ENCODE measurements around the gene TENM3. TPM values are rescaled to one million over a fixed set of nuclear protein-coding genes. Genes with fewer than 3 reads are reported as not detected.

Gene TENM3
- total RNA-seq, 2 experiments from 2014 or later, result not detected

DNA sequence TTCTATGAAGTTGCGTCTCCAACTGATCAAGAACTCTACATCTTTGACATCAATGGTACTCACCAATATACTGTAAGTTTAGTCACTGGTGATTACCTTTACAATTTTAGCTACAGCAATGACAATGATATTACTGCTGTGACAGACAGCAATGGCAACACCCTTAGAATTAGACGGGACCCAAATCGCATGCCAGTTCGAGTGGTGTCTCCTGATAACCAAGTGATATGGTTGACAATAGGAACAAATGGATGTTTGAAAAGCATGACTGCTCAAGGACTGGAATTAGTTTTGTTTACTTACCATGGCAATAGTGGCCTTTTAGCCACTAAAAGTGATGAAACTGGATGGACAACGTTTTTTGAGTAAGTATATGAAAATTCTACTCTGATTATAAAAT is 511.7 kb downstream of the TENM3 start:
- Mint-ChIP-seq H3K4me1 (ENCODE audit: low read depth) (no peaks in the 10 kb centered on the region), H3K27me3 (peaks cover 5% of the 10 kb centered on the region), H3K9me3 (no peaks in the 10 kb centered on the region), H3K27ac (no peak overlapping the region), H3K4me3 (no peak overlapping the region), H3K36me3 (ENCODE audit: low read depth) (no peaks in the 10 kb centered on the region)
- intact Hi-C loops (cut with micrococcal nuclease), result no loop called here
- DNase-seq (no peak), ATAC-seq (no peak)
- CTCF ChIA-PET, result no interaction called here
- TF ChIP-seq, protein P1, sequence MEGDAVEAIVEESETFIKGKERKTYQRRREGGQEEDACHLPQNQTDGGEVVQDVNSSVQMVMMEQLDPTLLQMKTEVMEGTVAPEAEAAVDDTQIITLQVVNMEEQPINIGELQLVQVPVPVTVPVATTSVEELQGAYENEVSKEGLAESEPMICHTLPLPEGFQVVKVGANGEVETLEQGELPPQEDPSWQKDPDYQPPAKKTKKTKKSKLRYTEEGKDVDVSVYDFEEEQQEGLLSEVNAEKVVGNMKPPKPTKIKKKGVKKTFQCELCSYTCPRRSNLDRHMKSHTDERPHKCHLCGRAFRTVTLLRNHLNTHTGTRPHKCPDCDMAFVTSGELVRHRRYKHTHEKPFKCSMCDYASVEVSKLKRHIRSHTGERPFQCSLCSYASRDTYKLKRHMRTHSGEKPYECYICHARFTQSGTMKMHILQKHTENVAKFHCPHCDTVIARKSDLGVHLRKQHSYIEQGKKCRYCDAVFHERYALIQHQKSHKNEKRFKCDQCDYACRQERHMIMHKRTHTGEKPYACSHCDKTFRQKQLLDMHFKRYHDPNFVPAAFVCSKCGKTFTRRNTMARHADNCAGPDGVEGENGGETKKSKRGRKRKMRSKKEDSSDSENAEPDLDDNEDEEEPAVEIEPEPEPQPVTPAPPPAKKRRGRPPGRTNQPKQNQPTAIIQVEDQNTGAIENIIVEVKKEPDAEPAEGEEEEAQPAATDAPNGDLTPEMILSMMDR (IDR thresholded peaks at IDR 0.05), result no peak
- POLR2A ChIA-PET, result no interaction called here

DNA sequence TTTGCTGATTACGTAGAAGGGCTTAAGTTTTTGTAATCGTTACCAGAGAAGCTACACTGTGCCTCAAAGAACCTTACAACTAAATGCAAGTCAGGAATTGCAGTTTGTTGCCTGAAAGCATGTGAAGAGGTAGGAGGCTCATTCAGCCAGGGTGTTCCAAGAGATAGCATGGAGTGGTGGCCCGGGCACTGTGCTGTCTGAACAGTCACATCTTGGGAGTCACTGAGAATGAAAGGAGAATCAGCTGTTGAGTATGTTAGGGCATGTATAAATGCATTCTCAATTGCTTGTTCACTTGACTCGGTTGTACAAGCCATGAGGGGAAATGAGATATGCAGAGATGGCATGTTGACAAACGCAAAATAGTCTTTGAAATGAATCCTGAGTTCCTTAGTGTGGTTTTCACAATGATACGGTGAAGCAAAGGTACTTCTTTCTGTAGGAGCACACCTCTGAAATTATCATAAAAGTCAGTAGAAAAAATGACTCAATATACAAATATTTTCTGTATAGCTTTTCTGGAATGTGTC is 513.0 kb downstream of the TENM3 start:
- ATAC-seq (no peak), DNase-seq (no peak)
- Mint-ChIP-seq H3K27me3 (peaks cover 7% of the 10 kb centered on the region), H3K9me3 (no peaks in the 10 kb centered on the region), H3K36me3 (ENCODE audit: low read depth) (no peaks in the 10 kb centered on the region), H3K4me1 (ENCODE audit: low read depth) (no peaks in the 10 kb centered on the region), H3K27ac (no peak overlapping the region), H3K4me3 (no peak overlapping the region)
- ChIA-PET POLR2A (no interaction called here), CTCF (no interaction called here)
- intact Hi-C loops (cut with micrococcal nuclease), result no loop called here
- TF ChIP-seq, protein P1 (IDR thresholded peaks at IDR 0.05), result no peak

DNA sequence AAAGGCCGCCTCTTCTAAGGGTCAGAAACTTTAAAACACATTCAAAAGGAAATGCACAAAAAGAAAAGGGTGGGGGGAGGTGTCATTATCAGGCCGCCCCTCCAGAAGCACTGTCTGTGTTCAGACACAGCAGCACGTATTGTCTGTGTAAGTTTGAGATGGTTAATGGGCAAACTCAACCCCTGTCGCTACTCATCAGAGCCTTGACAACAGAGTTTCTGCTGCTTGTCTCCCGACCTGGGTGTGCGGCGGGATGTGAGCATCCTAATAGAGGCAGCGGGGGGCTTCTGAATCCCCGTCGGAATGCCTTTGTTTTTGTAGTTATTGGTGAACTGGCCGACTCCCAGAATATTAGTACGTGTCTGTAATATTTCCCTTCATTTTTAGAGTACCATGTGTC is 515.1 kb downstream of the TENM3 start:
- CTCF ChIA-PET, result no interaction called here
- POLR2A ChIA-PET, result no interaction called here
- no peak overlapping the region for H3K4me3 Mint-ChIP-seq
- no peaks in the 10 kb centered on the region for H3K4me1 Mint-ChIP-seq (ENCODE audit: low read depth)
- ATAC-seq (no peak), DNase-seq (no peak)
- no peaks in the 10 kb centered on the region for H3K36me3 Mint-ChIP-seq (ENCODE audit: low read depth)
- TF ChIP-seq, protein P1 (IDR thresholded peaks at IDR 0.05), result no peak
- H3K9me3 Mint-ChIP-seq, result no peaks in the 10 kb centered on the region
- H3K27me3 Mint-ChIP-seq, result peaks cover 8% of the 10 kb centered on the region
- intact Hi-C loops (cut with micrococcal nuclease), result no loop called here
- no peak overlapping the region for H3K27ac Mint-ChIP-seq

DNA sequence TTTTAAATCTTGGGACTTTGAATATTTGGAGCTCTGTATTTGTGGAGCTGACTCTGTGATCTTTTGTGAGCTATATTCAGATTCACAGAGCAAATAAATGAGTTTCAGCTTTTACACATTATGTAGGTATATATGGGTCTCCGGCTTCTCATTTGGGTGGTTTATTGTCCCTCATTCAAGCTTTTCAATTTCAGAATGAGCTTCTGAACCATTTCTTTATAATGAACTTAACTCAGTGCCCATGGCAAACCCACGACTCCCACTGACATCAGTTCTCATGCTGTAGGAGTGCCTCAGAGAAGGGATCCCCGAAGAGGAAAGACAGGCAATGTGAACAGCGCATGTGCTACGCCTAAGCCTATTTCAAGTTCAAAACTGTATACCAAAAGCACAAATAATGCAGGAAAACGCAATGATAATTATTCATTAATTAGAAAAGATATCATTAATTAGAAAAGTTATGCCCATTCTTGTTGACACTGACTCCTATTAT is 517.4 kb downstream of the TENM3 start:
- Mint-ChIP-seq H3K27me3 (peaks cover 10% of the 10 kb centered on the region), H3K4me1 (ENCODE audit: low read depth) (no peaks in the 10 kb centered on the region), H3K9me3 (no peaks in the 10 kb centered on the region), H3K36me3 (ENCODE audit: low read depth) (no peaks in the 10 kb centered on the region), H3K4me3 (no peak overlapping the region), H3K27ac (no peak overlapping the region)
- intact Hi-C loops (cut with micrococcal nuclease), result no loop called here
- POLR2A ChIA-PET, result no interaction called here
- TF ChIP-seq, protein P1 (IDR thresholded peaks at IDR 0.05), result no peak
- no peak for ATAC-seq
- CTCF ChIA-PET, result no interaction called here
- no peak for DNase-seq

DNA sequence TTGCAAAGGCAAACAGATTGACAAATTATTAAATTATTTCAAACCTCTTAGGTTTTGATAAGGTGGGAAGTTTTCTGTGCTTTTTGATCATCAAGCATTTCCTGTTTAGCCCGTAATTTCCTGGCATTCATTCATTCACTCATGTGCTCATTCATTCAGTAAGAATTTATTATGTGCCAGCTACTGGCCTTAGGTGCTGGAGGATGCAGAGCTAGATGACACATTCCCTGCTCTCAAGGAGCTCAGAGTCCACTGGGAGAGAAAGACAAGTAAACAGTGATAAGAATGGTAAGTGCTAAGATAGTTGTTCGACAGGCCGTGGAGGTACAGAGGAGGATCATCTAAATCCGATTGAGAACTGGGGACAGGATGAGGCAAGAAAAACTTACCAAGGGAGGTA is 520.9 kb downstream of the TENM3 start:
- Mint-ChIP-seq H3K27me3 (peaks cover 7% of the 10 kb centered on the region), H3K4me3 (no peak overlapping the region), H3K36me3 (ENCODE audit: low read depth) (no peaks in the 10 kb centered on the region), H3K27ac (no peak overlapping the region), H3K4me1 (ENCODE audit: low read depth) (no peaks in the 10 kb centered on the region), H3K9me3 (no peaks in the 10 kb centered on the region)
- DNase-seq (no peak), ATAC-seq (no peak)
- intact Hi-C loops (cut with micrococcal nuclease), result no loop called here
- TF ChIP-seq, protein P1 (IDR thresholded peaks at IDR 0.05), result no peak
- ChIA-PET CTCF (no interaction called here), POLR2A (no interaction called here)

Measured in activated CD8-positive, alpha-beta T cell treated with anti-CD3 and anti-CD28 coated beads for 36 hours (primary cell).